GM23338 (cell line): ENCODE data around the gene EBNA1BP2. TPM values are rescaled to one million over a fixed set of nuclear protein-coding genes. Genes with fewer than 3 reads are reported as not detected.

Source experiments
- ATAC-seq: fragments of 200-7000 bp; cut with Tn5 transposase; 3 replicates; pipeline ENCODE4 v1.9.1; 2020
- DNase-seq: peaks from one replicate; pipeline ENCODE4 v3.0.0-alpha.2; 2015; ENCODE audit warnings: low spot score
- H2AFZ ChIP-seq: fragments of 200-600 bp; sonication (generic); 2 replicates; pipeline ENCODE4 v1.8.0; 2016; ENCODE audit warnings: antibody characterized with exemption, mild to moderate bottlenecking, moderate library complexity
- H3F3A ChIP-seq: fragments of 200-600 bp; sonication (generic); replicated peaks from 2 replicates; pipeline ENCODE4 v1.8.0; 2017; ENCODE audit warnings: antibody characterized with exemption, mixed run types, low read depth
- H3K27ac ChIP-seq: fragments of 200-600 bp; sonication (generic); 2 replicates; pipeline ENCODE4 v1.6.1; 2016; ENCODE audit warnings: low read depth
- H3K27me3 ChIP-seq: fragments of 200-600 bp; sonication (generic); 2 replicates; pipeline ENCODE4 v1.8.0; 2016; ENCODE audit warnings: mild to moderate bottlenecking, mixed run types, moderate library complexity; ENCODE audit not compliant: insufficient read depth
- H3K36me3 ChIP-seq: fragments of 200-600 bp; sonication (generic); 2 replicates; pipeline ENCODE4 v1.8.0; 2016; ENCODE audit warnings: mild to moderate bottlenecking; ENCODE audit not compliant: insufficient read depth
- H3K4me1 ChIP-seq: fragments of 200-600 bp; sonication (generic); 2 replicates; pipeline ENCODE4 v1.8.0; 2016; ENCODE audit warnings: mild to moderate bottlenecking, moderate library complexity; ENCODE audit not compliant: insufficient read depth
- H3K4me2 ChIP-seq: fragments of 200-600 bp; sonication (generic); 2 replicates; pipeline ENCODE4 v1.7.1; 2017; ENCODE audit warnings: mixed run types
- H3K4me3 ChIP-seq: fragments of 200-600 bp; sonication (generic); 2 replicates; pipeline ENCODE4 v1.6.1; 2016; ENCODE audit warnings: mixed run types
- H3K79me2 ChIP-seq: fragments of 200-600 bp; sonication (generic); replicated peaks from 2 replicates; pipeline ENCODE4 v1.8.0; 2017; ENCODE audit warnings: mild to moderate bottlenecking; ENCODE audit not compliant: insufficient read depth
- H3K9me2 ChIP-seq: fragments of 200-600 bp; sonication (generic); 2 replicates; pipeline ENCODE4 v1.8.0; 2017; ENCODE audit not compliant: insufficient read depth
- H4K20me1 ChIP-seq: fragments of 200-600 bp; sonication (generic); replicated peaks from 2 replicates; pipeline ENCODE4 v1.8.0; 2017; ENCODE audit warnings: mild to moderate bottlenecking; ENCODE audit not compliant: insufficient read depth
- H3K27ac Mint-ChIP-seq: 2 replicates; pipeline ENCODE4 v1.8.0; 2020; ENCODE audit warnings: inconsistent platforms, mild to moderate bottlenecking, moderate library complexity, mixed read lengths
- H3K27me3 Mint-ChIP-seq: 3 replicates; pipeline ENCODE4 v1.8.0; 2022; ENCODE audit warnings: low read depth, mild to moderate bottlenecking, moderate library complexity, mixed read lengths, inconsistent platforms; ENCODE audit not compliant: insufficient read depth, poor library complexity
- H3K36me3 Mint-ChIP-seq: 3 replicates; pipeline ENCODE4 v1.8.0; 2021; ENCODE audit warnings: low read depth, mild to moderate bottlenecking, inconsistent platforms, moderate library complexity, mixed read lengths
- H3K4me1 Mint-ChIP-seq: 3 replicates; pipeline ENCODE4 v1.8.0; 2020; ENCODE audit warnings: mild to moderate bottlenecking, inconsistent platforms, mixed read lengths
- H3K4me3 Mint-ChIP-seq: 3 replicates; pipeline ENCODE4 v1.8.0; 2021; ENCODE audit warnings: moderate library complexity, mild to moderate bottlenecking, inconsistent platforms, mixed read lengths
- H3K9me3 Mint-ChIP-seq: 3 replicates; pipeline ENCODE4 v1.8.0; 2020; ENCODE audit warnings: moderate library complexity, mild to moderate bottlenecking, inconsistent platforms, mixed read lengths
- EZH2phosphoT487 ChIP-seq: fragments of 200-600 bp; sonication (generic); IDR thresholded peaks from one replicate; pipeline ENCODE4 v1.8.1; 2018; ENCODE audit warnings: antibody characterized with exemption; ENCODE audit not compliant: unreplicated experiment
- JUNB ChIP-seq: IDR thresholded peaks from one replicate; pipeline ENCODE4 v1.6.1; 2016; ENCODE audit warnings: antibody characterized with exemption; ENCODE audit not compliant: unreplicated experiment
- REST ChIP-seq: IDR thresholded peaks from one replicate; pipeline ENCODE4 v1.6.1; 2018; ENCODE audit warnings: antibody characterized with exemption; ENCODE audit not compliant: unreplicated experiment
- ZNF462 ChIP-seq: fragments of 250-450 bp; sonication (Bioruptor Pico); IDR thresholded peaks from 2 replicates; pipeline ENCODE4 v1.5.0; 2020; ENCODE audit warnings: mild to moderate bottlenecking, moderate library complexity
- polyA plus RNA-seq: library from polyadenylated mRNA; unstranded; fragments of >200 nt; fragmentation: Nextera tagmentation; extraction: Ambion mirVana; gene quantifications from 2 replicates; pipeline ENCODE4 v1.2.1, GENCODE V29; 2016
- total RNA-seq: library from RNA; depleted of rRNA; stranded (reverse); fragments of >200 nt; shearing (Covaris generic); gene quantifications from 2 replicates; pipeline ENCODE4 v1.2.3, GENCODE V29; 2014

The EBNA1BP2 gene
- total and polyA plus RNA-seq, 2 experiments from 2014 or later: 130 to 249 TPM

GRCh38 chr1:43174873-43175272, 2.8 kb upstream of the EBNA1BP2 start:
- Mint-ChIP-seq H3K36me3 (peaks cover 10% of the 10 kb centered on the region), H3K4me3 (no peak overlapping the region), H3K4me1 (peaks cover 23% of the 10 kb centered on the region)

More at GRCh38 chr1:43174873-43175272, 2.8 kb upstream of the EBNA1BP2 start:
- H3K36me3 ChIP-seq: peaks cover 9% of the 10 kb centered on the region
- no peak overlapping the region for H3K27ac Mint-ChIP-seq
- H3K27me3 ChIP-seq: peaks cover 12% of the 10 kb centered on the region; the same call in 1 of the 2 replicates
- DNase-seq: no peak
- no peaks in the 10 kb centered on the region for H3F3A ChIP-seq
- peaks cover 21% of the 10 kb centered on the region for H3K79me2 ChIP-seq
- no peak overlapping the region for H3K4me2 ChIP-seq
- no peak for TF ChIP-seq JUNB
- TF ChIP-seq REST: no peak
- TF ChIP-seq ZNF462 (CRISPR knock-in tag): no peak
- TF ChIP-seq EZH2phosphoT487: no peak
- H3K4me1 ChIP-seq: peaks cover 29% of the 10 kb centered on the region
- H3K27me3 Mint-ChIP-seq: peaks cover 3% of the 10 kb centered on the region
- H4K20me1 ChIP-seq: peaks cover 2% of the 10 kb centered on the region; the same call in 1 of the 2 replicates
- H3K4me3 ChIP-seq: no peak overlapping the region
- H2AFZ ChIP-seq: no peak overlapping the region
- H3K9me3 Mint-ChIP-seq: no peaks in the 10 kb centered on the region; the same call in 1 of the 3 replicates
- ATAC-seq: no peak
- no peak overlapping the region for H3K27ac ChIP-seq
- H3K9me2 ChIP-seq: no peaks in the 10 kb centered on the region
